ENCODE measurements around the gene RHBDD3.
A peak's percentile ranks its signal among the peaks of the same experiment; 100 is the strongest.

Gene RHBDD3

DNA sequence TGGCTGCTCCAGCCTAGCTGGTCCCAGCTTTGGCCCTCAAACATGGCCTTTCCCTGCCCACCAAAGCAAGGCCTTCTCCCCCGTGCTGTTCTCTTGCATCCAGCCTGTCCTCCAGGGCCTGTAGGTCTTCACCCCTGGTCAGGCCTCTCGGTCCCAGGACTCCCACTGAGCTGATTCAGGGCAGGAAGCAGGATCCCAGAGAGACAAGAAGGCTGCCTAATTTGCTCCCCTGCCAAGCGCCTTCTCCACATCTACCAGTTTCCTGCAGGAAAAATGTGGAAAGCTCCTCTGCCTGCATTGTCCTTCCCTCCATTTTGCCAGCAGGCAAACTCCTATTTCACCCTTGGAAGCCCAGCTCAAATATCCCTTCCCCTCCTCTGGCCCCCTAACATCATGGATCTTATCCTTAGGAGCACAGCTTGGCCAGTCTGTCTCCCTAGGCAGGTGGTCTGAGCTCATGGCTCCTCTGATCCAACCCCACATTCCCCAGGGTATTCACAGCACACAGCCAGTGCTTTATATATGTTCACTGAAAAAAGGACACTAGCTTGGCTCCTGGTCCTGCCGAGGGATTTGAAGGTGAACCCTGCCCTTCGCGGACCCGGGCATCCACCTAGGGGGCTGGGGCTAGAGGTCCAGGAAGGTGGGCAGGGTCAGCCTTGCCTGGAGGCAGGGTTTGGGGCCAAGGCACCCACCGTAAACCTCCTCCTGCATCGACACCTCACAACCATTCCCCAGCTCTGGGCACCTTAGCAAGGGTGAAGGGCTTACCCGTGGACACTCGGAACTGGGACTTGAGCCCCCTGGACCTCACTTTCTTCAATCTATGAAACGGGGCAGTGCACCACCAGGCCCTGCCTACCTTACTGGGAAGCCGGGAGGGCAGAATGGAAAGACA is 968 bp downstream of the RHBDD3 start:
- TF ChIP-seq POLR2AphosphoS5 (IDR thresholded peaks at IDR 0.05; ENCODE audit: low read depth, low read length) = no peak; the same call in 1 of the 2 replicates
- no peak for TF ChIP-seq POLR2A (IDR thresholded peaks at IDR 0.05; ENCODE audit: low read depth, low read length)
- no peak for TF ChIP-seq TAF1 (IDR thresholded peaks at IDR 0.05; ENCODE audit: borderline replicate concordance, low read depth, low read length)
- DNase-seq (ENCODE audit: insufficient read length) (no peak), FAIRE-seq (peak; percentile 46)

DNA sequence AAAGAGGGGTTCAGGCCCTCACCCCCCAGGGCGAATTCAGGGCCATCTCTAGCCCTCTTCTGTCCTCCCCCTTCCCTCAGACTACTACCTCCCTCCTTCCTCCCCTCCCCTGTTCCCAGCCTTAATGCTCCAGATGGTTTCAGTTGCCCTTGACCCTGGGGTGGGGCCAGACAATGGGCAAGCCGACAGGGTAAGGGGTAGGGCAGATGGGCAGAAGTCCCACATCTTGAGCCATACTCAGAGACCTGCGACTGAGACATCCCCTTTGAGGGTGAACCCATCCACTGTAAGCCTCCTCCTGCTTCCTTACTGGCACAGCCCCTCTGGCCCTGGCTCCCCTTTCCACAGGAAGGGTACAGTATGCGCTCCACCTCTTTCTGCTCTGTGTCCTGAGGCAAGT is 1.9 kb downstream of the RHBDD3 start:
- no peak for FAIRE-seq
- no peak for DNase-seq (ENCODE audit: insufficient read length)
- no peak; the same call in 1 of the 2 replicates for TF ChIP-seq POLR2AphosphoS5 (IDR thresholded peaks at IDR 0.05; ENCODE audit: low read depth, low read length)
- 0 out of 2 replicates have a peak, but pooled peaks have one; percentile 17 for TF ChIP-seq POLR2A (IDR thresholded peaks at IDR 0.05; ENCODE audit: low read depth, low read length)

DNA sequence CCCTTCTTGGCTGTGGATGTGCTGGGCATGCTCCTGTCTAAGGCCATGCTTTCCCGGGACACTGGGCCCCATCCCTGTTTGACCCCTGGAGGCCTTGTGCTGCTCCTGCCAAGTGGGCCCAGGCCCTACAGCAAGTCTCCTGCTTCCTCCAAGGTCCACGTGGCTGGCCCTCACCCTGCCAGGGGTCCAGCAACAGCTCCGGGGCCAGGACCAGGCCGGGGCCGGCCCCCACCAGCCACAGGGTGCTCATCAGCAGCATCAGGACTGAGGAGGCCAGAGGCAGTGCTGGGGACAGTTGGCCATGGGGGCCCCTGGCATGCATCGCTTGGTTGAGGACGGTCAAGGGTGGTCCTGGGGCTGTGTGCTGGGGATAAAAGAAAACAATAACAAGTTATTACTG is 2.5 kb downstream of the RHBDD3 start:
- FAIRE-seq = no peak
- no peak for DNase-seq (ENCODE audit: insufficient read length)
- no peak for TF ChIP-seq TAF1 (IDR thresholded peaks at IDR 0.05; ENCODE audit: borderline replicate concordance, low read depth, low read length)
- no peak for TF ChIP-seq POLR2A (IDR thresholded peaks at IDR 0.05; ENCODE audit: low read depth, low read length)
- TF ChIP-seq POLR2AphosphoS5 (IDR thresholded peaks at IDR 0.05; ENCODE audit: low read depth, low read length) = no peak

DNA sequence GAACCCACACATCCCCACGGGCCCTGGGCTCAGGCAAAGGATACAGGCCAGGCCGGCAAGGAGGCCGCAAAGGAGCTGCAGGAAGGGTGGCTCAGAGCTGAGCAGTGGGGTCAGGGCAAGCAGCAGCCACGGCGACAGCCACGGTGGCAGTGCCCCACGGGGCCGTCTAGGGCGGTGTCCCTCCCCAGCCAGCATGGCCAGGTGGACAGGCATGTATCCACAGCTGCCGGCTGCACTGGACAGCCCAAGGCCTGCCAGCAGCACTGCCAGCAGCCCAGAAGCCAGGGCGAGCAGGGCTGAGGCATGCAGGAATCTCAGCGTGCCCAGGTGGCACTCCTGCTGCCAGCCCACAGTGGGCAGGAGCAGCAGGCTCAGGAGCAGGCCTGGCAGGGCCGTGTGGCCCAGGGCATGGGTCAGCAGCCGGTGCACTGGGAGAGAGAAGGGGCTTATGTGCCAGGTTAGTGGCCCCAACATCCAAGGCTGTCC is 3.9 kb downstream of the RHBDD3 start:
- TF ChIP-seq POLR2A (IDR thresholded peaks at IDR 0.05; ENCODE audit: low read depth, low read length) (no peak; the same call in 1 of the 2 replicates), POLR2AphosphoS5 (IDR thresholded peaks at IDR 0.05; ENCODE audit: low read depth, low read length) (no peak), TAF1 (IDR thresholded peaks at IDR 0.05; ENCODE audit: borderline replicate concordance, low read depth, low read length) (no peak)
- FAIRE-seq (no peak), DNase-seq (ENCODE audit: insufficient read length) (no peak)

DNA sequence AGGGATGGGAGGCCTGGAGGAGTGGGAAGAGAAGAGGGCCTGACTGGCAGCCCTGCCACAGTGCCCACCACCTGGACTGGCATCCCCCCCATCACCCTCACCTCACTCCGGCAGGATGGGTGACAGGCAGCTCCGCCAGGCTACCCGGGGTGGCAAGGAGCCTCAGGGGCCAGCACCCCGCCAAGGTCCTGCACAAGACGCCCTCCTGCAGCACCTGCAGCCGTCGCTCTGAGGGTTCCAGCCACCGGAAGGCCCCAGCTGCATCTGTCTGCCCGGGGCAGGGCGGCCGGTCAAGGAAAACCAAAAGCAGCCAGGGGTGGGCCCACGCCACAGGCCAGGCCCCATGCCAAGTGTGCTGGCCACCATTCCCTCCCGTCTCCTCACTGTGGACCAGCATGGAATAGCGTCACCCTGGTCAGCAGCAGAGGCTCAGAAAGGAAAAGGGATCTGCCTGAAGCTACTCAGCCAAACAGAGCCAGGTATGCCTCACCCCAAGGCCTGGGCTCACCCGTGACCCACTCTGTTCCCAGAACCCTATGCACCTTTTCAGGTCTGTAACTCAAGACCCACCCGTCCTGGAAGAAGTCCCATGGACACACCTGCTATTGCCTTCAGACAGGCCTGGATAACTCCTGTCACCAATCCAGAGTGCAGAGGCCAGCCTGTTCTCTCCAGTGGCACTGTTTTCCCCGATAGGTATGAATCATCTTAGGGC is 7.0 kb downstream of the RHBDD3 start:
- FAIRE-seq = no peak
- TF ChIP-seq TAF1 (IDR thresholded peaks at IDR 0.05; ENCODE audit: borderline replicate concordance, low read depth, low read length) (no peak), POLR2AphosphoS5 (IDR thresholded peaks at IDR 0.05; ENCODE audit: low read depth, low read length) (peak; percentile 36; the same call in 1 of the 2 replicates)
- no peak for DNase-seq (ENCODE audit: insufficient read length)

DNA sequence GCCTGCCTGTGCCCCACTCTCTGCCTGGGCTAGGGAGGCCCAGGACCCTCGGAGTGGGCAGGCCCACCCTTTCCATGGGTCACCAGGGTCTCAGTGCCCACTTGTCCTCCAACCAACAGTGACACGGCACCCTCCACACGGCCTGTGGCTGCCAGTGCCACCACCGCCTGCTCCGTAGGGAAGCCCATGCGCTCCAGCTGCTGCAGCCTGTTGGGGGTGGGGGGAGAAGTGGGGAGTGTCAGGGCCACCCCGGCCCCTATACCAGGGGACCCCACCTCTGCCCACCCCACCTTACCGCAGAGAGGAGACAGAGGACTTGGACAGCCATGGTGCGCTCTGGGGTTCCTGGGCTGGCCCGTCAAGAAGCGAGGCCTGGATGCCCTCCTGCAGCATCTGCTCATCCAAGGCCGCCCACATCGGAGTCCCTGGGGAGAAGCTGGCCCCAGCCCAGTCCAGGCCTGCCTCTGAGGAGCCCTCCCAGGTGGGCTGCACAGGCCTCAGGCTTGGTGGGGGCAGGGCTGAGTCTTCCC is 7.7 kb downstream of the RHBDD3 start:
- no peak for TF ChIP-seq POLR2AphosphoS5 (IDR thresholded peaks at IDR 0.05; ENCODE audit: low read depth, low read length)
- no peak for TF ChIP-seq TAF1 (IDR thresholded peaks at IDR 0.05; ENCODE audit: borderline replicate concordance, low read depth, low read length)
- no peak for TF ChIP-seq POLR2A (IDR thresholded peaks at IDR 0.05; ENCODE audit: low read depth, low read length)
- no peak for FAIRE-seq
- DNase-seq (ENCODE audit: insufficient read length) = no peak

DNA sequence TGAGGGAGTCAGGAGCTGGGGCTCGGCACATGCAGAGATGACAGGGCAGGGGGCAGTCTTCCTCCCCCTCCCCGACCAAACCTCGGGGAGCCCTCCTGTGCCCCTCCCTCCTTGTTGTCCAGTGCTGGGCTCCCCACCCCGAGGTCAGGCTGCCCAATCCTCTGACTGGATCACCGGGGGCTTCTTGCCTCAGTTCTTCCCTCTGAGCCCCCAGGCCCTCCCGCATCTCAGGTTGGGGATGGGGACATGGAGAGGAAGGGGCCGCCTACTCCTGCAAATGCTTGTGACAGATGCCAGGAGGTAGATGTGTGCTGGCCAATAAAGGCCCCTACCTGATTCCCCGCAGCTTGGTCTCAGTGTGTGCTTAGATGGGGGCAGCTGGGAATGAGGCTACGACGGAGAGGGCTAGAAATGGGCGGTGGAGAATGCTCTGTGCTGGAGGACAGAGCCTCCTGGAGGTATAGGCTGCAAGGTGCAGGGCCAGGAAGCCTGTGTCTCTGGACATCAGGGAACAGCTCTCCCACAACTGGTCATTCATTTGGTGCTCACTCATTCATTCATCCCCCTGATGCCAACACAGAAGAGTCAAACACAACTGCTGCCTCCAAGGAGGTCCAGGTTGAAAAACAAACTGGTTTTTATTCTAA is 8.4 kb downstream of the RHBDD3 start:
- no peak for TF ChIP-seq POLR2A (IDR thresholded peaks at IDR 0.05; ENCODE audit: low read depth, low read length)
- TF ChIP-seq POLR2AphosphoS5 (IDR thresholded peaks at IDR 0.05; ENCODE audit: low read depth, low read length) = no peak
- TF ChIP-seq TAF1 (IDR thresholded peaks at IDR 0.05; ENCODE audit: borderline replicate concordance, low read depth, low read length) = no peak
- FAIRE-seq = no peak
- no peak for DNase-seq (ENCODE audit: insufficient read length)

DNA sequence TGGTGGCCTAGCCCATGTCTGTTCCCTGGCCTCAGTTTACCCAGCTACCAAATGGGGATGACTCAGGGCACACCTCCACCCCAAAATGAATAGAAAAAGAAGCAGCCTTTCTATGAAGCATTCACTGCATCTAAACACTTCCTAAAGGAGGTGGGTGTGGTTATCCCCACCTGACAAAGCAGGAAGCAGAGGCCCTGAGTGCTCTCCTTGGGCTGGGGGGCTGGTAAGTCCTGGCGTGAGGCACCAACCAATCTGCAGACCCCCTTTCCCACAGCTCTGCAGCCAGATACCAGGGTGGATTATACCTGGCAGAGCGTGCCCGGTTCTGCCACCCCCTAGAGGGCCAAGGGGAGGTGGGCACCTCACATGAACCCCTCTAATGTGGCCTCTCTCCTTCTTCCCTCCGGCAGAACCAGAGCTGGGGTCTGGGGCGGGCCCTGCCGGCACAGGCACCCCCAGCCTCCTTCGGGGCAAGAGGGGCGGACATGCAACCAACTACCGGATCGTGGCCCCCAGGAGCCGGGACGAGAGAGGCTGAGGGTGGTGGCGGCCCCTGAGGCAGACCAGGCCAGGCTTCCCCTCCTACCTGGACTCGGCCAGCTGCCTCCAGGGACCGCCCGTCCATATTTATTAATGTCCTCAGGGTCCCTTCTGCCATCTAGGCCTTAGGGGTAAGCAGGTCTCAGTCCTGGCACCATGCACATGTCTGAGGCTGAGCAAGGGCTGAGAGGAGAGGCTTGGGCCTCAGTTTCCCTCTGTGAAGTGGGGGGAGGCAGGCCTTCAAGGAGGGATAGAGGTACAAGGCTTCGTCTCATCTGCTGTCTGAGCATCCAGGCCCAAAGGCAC is 9.2 kb downstream of the RHBDD3 start:
- FAIRE-seq (no peak), DNase-seq (ENCODE audit: insufficient read length) (no peak)
- TF ChIP-seq POLR2AphosphoS5 (IDR thresholded peaks at IDR 0.05; ENCODE audit: low read depth, low read length) = no peak
- TF ChIP-seq POLR2A (IDR thresholded peaks at IDR 0.05; ENCODE audit: low read depth, low read length) = no peak; the same call in 1 of the 2 replicates
- no peak for TF ChIP-seq TAF1 (IDR thresholded peaks at IDR 0.05; ENCODE audit: borderline replicate concordance, low read depth, low read length)

DNA sequence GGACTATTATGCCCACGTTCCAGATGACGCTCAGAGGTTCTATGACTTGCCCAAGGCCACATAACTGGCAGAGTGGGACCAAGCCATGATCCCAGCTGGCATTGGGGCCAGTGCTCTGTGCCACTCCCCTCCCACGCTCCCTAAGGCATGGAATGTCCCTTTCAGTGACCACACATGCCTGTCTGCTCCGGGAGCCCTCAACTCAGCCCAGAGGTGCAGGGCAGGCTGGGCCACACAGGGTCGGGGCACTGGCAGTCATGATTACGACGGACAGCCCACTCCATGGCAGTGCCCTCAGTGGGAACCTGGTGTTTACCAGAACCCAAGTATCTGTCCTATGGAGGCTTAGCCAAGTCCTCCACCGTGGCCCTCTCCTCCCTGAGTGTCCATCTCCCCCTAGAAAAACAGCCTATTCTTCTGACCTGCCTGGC is 10.0 kb downstream of the RHBDD3 start:
- FAIRE-seq = no peak
- DNase-seq (ENCODE audit: insufficient read length) = no peak
- TF ChIP-seq TAF1 (IDR thresholded peaks at IDR 0.05; ENCODE audit: borderline replicate concordance, low read depth, low read length) (no peak), POLR2AphosphoS5 (IDR thresholded peaks at IDR 0.05; ENCODE audit: low read depth, low read length) (no peak), POLR2A (IDR thresholded peaks at IDR 0.05; ENCODE audit: low read depth, low read length) (no peak)

DNA sequence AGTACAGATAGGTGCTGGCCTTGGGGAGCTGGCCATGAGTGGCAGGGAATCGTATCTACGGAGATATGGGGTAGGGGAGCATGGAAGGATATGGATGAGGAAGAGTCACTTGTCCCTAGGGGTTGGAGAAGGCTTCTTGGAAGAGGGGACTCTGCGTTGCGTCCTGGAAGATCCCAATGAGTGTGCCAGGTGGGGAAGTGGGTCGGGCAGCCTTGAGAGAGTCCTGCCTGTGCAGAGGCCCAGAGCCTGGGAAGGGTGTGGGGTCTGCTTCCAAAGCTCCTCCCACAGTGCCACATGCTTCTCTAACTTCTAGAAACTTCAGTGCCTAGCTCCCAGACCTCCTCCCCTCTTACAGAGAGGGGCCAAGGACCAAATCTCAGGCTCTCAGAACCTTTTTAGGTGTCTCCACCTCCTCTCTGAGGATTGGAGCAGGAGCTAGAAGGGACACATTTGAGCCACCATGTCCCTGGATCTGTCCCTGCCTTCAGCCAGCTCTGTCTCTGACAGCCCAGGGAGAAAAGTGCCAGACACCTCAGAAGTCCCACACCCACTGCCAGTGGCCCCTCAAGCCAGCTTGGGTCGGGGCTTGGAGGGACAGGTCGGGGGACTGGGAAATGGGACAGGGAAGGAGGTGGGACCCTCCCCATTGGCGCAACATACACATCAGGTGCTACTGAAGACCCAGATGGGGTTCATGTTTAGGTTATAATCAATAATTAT is 11.0 kb downstream of the RHBDD3 start:
- TF ChIP-seq POLR2A (IDR thresholded peaks at IDR 0.05; ENCODE audit: low read depth, low read length) (no peak), POLR2AphosphoS5 (IDR thresholded peaks at IDR 0.05; ENCODE audit: low read depth, low read length) (no peak), TAF1 (IDR thresholded peaks at IDR 0.05; ENCODE audit: borderline replicate concordance, low read depth, low read length) (no peak)
- no peak for FAIRE-seq
- DNase-seq (ENCODE audit: insufficient read length) = no peak
